Measurements from ENCODE around the gene MPRIP.

MPRIP gene

DNA sequence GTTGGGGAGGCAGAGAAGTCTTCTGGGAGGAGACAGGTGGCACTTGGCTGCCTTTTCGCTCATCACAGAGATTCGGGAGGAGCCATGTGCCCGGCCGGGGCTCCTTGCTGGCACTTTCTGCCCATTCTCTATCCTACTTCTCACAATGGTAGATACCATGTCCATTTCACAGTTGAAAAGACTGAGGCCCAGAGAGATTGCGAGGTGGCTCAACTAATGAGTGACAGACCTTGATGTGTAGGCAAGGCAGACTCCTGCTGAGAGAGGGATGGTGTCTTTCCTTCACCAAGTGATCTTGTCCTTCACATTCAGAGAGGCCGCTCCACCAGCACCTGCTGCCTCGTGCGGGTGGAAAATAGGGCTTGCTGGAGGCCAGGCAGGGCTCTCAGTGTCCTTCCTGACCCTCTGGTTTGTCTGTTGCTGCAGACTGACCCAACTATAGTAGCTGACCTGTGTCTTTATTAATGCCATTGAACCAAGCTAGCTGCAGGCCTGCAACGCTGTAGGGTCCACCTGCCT, 42.1 kb downstream of the MPRIP start (continued):
- TF ChIP-seq CSDC2 (CRISPR knock-in tag; IDR thresholded peaks at IDR 0.05), result no peak
- TF ChIP-seq OSR1 (CRISPR knock-in tag; IDR thresholded peaks at IDR 0.05), result no peak
- TF ChIP-seq, protein P1, sequence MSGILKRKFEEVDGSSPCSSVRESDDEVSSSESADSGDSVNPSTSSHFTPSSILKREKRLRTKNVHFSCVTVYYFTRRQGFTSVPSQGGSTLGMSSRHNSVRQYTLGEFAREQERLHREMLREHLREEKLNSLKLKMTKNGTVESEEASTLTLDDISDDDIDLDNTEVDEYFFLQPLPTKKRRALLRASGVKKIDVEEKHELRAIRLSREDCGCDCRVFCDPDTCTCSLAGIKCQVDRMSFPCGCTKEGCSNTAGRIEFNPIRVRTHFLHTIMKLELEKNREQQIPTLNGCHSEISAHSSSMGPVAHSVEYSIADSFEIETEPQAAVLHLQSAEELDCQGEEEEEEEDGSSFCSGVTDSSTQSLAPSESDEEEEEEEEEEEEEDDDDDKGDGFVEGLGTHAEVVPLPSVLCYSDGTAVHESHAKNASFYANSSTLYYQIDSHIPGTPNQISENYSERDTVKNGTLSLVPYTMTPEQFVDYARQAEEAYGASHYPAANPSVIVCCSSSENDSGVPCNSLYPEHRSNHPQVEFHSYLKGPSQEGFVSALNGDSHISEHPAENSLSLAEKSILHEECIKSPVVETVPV (CRISPR knock-in tag; IDR thresholded peaks at IDR 0.05), result no peak
- TF ChIP-seq ZNF565 (CRISPR knock-in tag; conservative IDR thresholded peaks at IDR 0.05; ENCODE audit: low read depth), result no peak
- TF ChIP-seq SNAI2 (CRISPR knock-in tag; IDR thresholded peaks at IDR 0.05), result no peak
- TF ChIP-seq ZFP30 (CRISPR knock-in tag; IDR thresholded peaks at IDR 0.05), result no peak
- no peak for TF ChIP-seq TCF4 (CRISPR knock-in tag; IDR thresholded peaks at IDR 0.05; ENCODE audit: borderline replicate concordance)
- no peak for TF ChIP-seq PPARA (CRISPR knock-in tag; IDR thresholded peaks at IDR 0.05; ENCODE audit: borderline replicate concordance)
- no peak for TF ChIP-seq ZFP3 (CRISPR knock-in tag; IDR thresholded peaks at IDR 0.05)
- TF ChIP-seq ZNF8 (CRISPR knock-in tag; IDR thresholded peaks at IDR 0.05), result no peak
- TF ChIP-seq ISL1 (CRISPR knock-in tag; IDR thresholded peaks at IDR 0.05), result no peak
- TF ChIP-seq GLIS3 (CRISPR knock-in tag; IDR thresholded peaks at IDR 0.05), result no peak

DNA sequence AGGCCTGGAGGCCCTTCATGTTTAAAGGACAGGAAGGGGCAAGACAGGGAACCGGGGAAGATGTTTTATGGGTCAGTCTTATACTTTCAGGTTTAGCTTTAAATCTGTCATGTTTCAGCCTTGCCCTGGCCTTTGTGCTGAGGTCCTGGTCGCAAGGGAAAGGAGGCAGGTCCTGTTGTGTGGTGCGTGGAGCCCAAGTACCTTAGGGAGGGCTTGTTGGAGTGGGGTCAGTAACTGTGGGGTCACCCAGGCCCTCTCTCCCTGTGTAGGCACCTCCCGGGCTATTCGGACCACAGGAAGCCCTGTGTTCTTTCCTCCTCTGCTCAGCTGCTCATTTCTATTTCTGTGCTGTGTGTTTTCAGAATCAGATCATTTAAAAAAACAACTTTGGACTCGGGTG, 42.7 kb downstream of the MPRIP start:
- no peak for ATAC-seq
- TF ChIP-seq CSDC2 (CRISPR knock-in tag; IDR thresholded peaks at IDR 0.05) (no peak), TCF4 (CRISPR knock-in tag; IDR thresholded peaks at IDR 0.05; ENCODE audit: borderline replicate concordance) (no peak), BACH2 (CRISPR knock-in tag; IDR thresholded peaks at IDR 0.05; ENCODE audit: borderline replicate concordance) (no peak), PPARA (CRISPR knock-in tag; IDR thresholded peaks at IDR 0.05; ENCODE audit: borderline replicate concordance) (no peak), OSR1 (CRISPR knock-in tag; IDR thresholded peaks at IDR 0.05) (no peak), ARNTL (CRISPR knock-in tag; IDR thresholded peaks at IDR 0.05; ENCODE audit: borderline replicate concordance, low read depth) (no peak), ESRRG (CRISPR knock-in tag; IDR thresholded peaks at IDR 0.05) (no peak)
- TF ChIP-seq, protein P2, sequence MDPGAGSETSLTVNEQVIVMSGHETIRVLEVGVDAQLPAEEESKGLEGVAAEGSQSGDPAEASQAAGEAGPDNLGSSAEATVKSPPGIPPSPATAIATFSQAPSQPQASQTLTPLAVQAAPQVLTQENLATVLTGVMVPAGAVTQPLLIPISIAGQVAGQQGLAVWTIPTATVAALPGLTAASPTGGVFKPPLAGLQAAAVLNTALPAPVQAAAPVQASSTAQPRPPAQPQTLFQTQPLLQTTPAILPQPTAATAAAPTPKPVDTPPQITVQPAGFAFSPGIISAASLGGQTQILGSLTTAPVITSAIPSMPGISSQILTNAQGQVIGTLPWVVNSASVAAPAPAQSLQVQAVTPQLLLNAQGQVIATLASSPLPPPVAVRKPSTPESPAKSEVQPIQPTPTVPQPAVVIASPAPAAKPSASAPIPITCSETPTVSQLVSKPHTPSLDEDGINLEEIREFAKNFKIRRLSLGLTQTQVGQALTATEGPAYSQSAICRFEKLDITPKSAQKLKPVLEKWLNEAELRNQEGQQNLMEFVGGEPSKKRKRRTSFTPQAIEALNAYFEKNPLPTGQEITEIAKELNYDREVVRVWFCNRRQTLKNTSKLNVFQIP (CRISPR knock-in tag; IDR thresholded peaks at IDR 0.05; ENCODE audit: borderline replicate concordance, low read depth), result no peak
- TF ChIP-seq, protein P3, sequence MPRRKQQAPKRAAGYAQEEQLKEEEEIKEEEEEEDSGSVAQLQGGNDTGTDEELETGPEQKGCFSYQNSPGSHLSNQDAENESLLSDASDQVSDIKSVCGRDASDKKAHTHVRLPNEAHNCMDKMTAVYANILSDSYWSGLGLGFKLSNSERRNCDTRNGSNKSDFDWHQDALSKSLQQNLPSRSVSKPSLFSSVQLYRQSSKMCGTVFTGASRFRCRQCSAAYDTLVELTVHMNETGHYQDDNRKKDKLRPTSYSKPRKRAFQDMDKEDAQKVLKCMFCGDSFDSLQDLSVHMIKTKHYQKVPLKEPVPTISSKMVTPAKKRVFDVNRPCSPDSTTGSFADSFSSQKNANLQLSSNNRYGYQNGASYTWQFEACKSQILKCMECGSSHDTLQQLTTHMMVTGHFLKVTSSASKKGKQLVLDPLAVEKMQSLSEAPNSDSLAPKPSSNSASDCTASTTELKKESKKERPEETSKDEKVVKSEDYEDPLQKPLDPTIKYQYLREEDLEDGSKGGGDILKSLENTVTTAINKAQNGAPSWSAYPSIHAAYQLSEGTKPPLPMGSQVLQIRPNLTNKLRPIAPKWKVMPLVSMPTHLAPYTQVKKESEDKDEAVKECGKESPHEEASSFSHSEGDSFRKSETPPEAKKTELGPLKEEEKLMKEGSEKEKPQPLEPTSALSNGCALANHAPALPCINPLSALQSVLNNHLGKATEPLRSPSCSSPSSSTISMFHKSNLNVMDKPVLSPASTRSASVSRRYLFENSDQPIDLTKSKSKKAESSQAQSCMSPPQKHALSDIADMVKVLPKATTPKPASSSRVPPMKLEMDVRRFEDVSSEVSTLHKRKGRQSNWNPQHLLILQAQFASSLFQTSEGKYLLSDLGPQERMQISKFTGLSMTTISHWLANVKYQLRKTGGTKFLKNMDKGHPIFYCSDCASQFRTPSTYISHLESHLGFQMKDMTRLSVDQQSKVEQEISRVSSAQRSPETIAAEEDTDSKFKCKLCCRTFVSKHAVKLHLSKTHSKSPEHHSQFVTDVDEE (CRISPR knock-in tag; IDR thresholded peaks at IDR 0.05), result no peak
- TF ChIP-seq, protein P4, sequence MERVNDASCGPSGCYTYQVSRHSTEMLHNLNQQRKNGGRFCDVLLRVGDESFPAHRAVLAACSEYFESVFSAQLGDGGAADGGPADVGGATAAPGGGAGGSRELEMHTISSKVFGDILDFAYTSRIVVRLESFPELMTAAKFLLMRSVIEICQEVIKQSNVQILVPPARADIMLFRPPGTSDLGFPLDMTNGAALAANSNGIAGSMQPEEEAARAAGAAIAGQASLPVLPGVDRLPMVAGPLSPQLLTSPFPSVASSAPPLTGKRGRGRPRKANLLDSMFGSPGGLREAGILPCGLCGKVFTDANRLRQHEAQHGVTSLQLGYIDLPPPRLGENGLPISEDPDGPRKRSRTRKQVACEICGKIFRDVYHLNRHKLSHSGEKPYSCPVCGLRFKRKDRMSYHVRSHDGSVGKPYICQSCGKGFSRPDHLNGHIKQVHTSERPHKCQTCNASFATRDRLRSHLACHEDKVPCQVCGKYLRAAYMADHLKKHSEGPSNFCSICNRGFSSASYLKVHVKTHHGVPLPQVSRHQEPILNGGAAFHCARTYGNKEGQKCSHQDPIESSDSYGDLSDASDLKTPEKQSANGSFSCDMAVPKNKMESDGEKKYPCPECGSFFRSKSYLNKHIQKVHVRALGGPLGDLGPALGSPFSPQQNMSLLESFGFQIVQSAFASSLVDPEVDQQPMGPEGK (CRISPR knock-in tag; IDR thresholded peaks at IDR 0.05; ENCODE audit: borderline replicate concordance), result no peak

DNA sequence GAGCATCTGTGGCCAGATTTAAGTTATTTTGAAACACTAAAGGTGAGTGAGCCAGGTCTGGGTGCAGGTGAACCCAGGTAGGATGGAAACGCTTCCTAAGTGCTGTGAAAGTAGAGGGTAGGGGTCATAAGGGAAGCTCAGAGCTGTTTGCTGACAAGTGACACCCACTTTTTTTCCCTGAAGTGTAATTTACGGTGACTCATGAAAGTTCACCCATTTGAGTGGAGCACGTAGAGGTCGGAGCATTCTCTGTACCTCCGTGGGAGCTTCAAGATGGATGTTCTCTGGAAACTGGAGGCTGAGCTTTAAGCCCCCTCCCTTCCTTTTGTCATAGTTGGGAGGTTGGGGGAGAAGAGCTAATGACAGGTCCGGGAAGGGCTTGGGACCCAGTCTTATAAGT, 44.3 kb downstream of the MPRIP start:
- no peak for ATAC-seq
- TF ChIP-seq, protein P3 (CRISPR knock-in tag; IDR thresholded peaks at IDR 0.05), result no peak
- no peak for TF ChIP-seq PPARA (CRISPR knock-in tag; IDR thresholded peaks at IDR 0.05; ENCODE audit: borderline replicate concordance)
- TF ChIP-seq ZC3H10 (CRISPR knock-in tag; IDR thresholded peaks at IDR 0.05), result no peak
- no peak for TF ChIP-seq OSR1 (CRISPR knock-in tag; IDR thresholded peaks at IDR 0.05)
- no peak for TF ChIP-seq BACH2 (CRISPR knock-in tag; IDR thresholded peaks at IDR 0.05; ENCODE audit: borderline replicate concordance)
- no peak for TF ChIP-seq ISL1 (CRISPR knock-in tag; IDR thresholded peaks at IDR 0.05)
- no peak for TF ChIP-seq ZFP30 (CRISPR knock-in tag; IDR thresholded peaks at IDR 0.05)
- no peak for TF ChIP-seq GLIS3 (CRISPR knock-in tag; IDR thresholded peaks at IDR 0.05)

Data from SK-N-SH treated with all-trans-retinoic acid at 6 μM for 48 hours (cell line).